ENCODE data around the gene KIDINS220. TPM values are rescaled to one million over a fixed set of nuclear protein-coding genes. Genes with fewer than 3 reads are reported as not detected.

Gene KIDINS220
- total RNA-seq, 1 donor from 2014 or later, result 47.8 TPM

DNA sequence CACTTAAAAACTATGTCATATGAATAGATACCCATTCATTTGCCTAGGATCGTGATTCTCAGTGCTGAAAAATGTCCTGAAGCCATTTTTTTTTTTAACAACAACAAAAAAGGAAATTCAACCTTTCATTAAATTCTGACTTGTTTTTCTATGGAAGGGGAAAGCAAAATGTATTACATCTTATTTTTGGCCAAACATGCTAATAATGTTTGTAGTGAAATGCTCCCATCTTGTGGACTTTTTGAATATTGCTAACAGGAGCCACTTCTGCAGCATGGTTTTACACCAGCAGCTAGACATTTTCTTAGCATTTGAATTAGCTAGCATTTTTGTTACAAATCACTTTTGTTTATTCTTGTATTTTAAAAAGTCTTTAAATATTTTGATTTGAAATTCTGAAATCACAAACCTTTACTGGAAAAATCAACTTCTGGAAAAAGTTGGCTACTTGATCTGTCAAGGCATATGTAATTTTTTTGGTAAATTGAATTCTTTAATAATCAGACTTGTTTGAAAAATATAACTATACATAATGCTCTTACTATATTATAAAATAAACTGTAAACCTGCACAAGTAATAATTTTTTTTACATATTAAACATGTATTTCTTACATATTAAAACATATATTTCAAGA is 75.8 kb downstream of the KIDINS220 start:
- H3K36me3 ChIP-seq (ENCODE audit: insufficient read depth, low read length), result peaks cover 2% of the 10 kb centered on the region
- no peak for TF ChIP-seq EZH2 (IDR thresholded peaks at IDR 0.05; ENCODE audit: insufficient read depth, low read length)
- TF ChIP-seq CTCF (IDR thresholded peaks at IDR 0.05; ENCODE audit: insufficient read depth, low read depth, low read length), result peak; percentile 62
- DNase-seq (ENCODE audit: low read depth), result peak; percentile 12
- H3K27me3 ChIP-seq (ENCODE audit: insufficient read depth, low read length), result no peaks in the 10 kb centered on the region
- no peak overlapping the region for H2AFZ ChIP-seq (ENCODE audit: low read depth, low read length)
- no peak for FAIRE-seq
- H3K9me3 ChIP-seq (ENCODE audit: insufficient read depth, low read depth, low read length), result peaks cover 3% of the 10 kb centered on the region
- no peak overlapping the region for H3K4me2 ChIP-seq (ENCODE audit: low read length)
- H3K9ac ChIP-seq (ENCODE audit: low read length), result no peak overlapping the region
- H3K4me1 ChIP-seq (ENCODE audit: insufficient read depth, low read length), result no peaks in the 10 kb centered on the region
- no peak overlapping the region for H3K4me3 Mint-ChIP-seq (ENCODE audit: unreplicated experiment)
- H3K4me1 Mint-ChIP-seq (ENCODE audit: low read depth, unreplicated experiment), result no peaks in the 10 kb centered on the region
- H3K79me2 ChIP-seq (ENCODE audit: insufficient read depth, low read length), result no peaks in the 10 kb centered on the region
- H3K27ac ChIP-seq (ENCODE audit: low read depth, low read length), result no peak overlapping the region
- H3K4me3 ChIP-seq (ENCODE audit: insufficient read depth, low read depth, low read length), result no peak overlapping the region
- H3K27ac Mint-ChIP-seq (ENCODE audit: unreplicated experiment), result no peak overlapping the region
- peaks cover 17% of the 10 kb centered on the region for H3K36me3 Mint-ChIP-seq (ENCODE audit: low read depth, unreplicated experiment)
- H3K27me3 Mint-ChIP-seq (ENCODE audit: low read depth, unreplicated experiment), result no peaks in the 10 kb centered on the region
- H4K20me1 ChIP-seq (ENCODE audit: insufficient read depth, low read length), result peaks cover 4% of the 10 kb centered on the region
- H3K9me3 Mint-ChIP-seq (ENCODE audit: unreplicated experiment), result peaks cover 9% of the 10 kb centered on the region

- no peak overlapping the region for H3K9ac ChIP-seq (ENCODE audit: low read length)
- TF ChIP-seq EZH2 (IDR thresholded peaks at IDR 0.05; ENCODE audit: insufficient read depth, low read length) (no peak), CTCF (IDR thresholded peaks at IDR 0.05; ENCODE audit: insufficient read depth, low read depth, low read length) (no peak)
- no peak overlapping the region for H3K4me3 ChIP-seq (ENCODE audit: insufficient read depth, low read depth, low read length)
- H3K9me3 ChIP-seq (ENCODE audit: insufficient read depth, low read depth, low read length), result peaks cover 3% of the 10 kb centered on the region
- no peak overlapping the region for H2AFZ ChIP-seq (ENCODE audit: low read depth, low read length)
- Mint-ChIP-seq H3K9me3 (ENCODE audit: unreplicated experiment) (peaks cover 12% of the 10 kb centered on the region), H3K27me3 (ENCODE audit: low read depth, unreplicated experiment) (no peaks in the 10 kb centered on the region), H3K4me1 (ENCODE audit: low read depth, unreplicated experiment) (no peaks in the 10 kb centered on the region), H3K36me3 (ENCODE audit: low read depth, unreplicated experiment) (peaks cover 25% of the 10 kb centered on the region), H3K27ac (ENCODE audit: unreplicated experiment) (no peak overlapping the region), H3K4me3 (ENCODE audit: unreplicated experiment) (no peak overlapping the region)
- H3K4me1 ChIP-seq (ENCODE audit: insufficient read depth, low read length), result no peaks in the 10 kb centered on the region
- no peak overlapping the region for H3K27ac ChIP-seq (ENCODE audit: low read depth, low read length)
- H3K79me2 ChIP-seq (ENCODE audit: insufficient read depth, low read length), result peaks cover 4% of the 10 kb centered on the region
- no peak for FAIRE-seq
- peaks cover 7% of the 10 kb centered on the region for H3K36me3 ChIP-seq (ENCODE audit: insufficient read depth, low read length)
- H4K20me1 ChIP-seq (ENCODE audit: insufficient read depth, low read length), result no peaks in the 10 kb centered on the region
- no peak overlapping the region for H3K4me2 ChIP-seq (ENCODE audit: low read length)
- DNase-seq (ENCODE audit: low read depth), result peak; percentile 25
- H3K27me3 ChIP-seq (ENCODE audit: insufficient read depth, low read length), result no peaks in the 10 kb centered on the region
Observed at GRCh38 chr2:8756716-8757115, 80.7 kb downstream of the KIDINS220 start.

DNA sequence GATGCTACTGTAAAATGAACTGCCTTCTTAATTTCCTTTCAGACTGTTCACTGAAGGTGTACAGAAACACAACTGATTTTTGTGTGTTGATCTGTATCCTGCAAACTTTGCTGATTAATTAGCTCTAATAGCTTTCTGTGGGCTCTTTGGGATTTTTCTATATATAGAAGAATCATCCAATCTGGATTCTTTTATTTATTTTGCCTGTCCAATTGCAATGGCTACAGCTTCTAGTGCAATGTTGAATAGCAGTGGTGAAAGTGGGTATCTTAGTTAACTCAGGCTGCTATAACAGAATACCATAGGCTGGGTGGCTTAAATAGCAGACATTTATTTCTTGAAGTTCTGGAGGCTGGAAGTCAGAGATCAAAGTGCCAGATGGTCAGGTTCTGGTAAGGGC is 81.2 kb downstream of the KIDINS220 start:
- peaks cover 3% of the 10 kb centered on the region for H3K9me3 ChIP-seq (ENCODE audit: insufficient read depth, low read depth, low read length)
- Mint-ChIP-seq H3K4me3 (ENCODE audit: unreplicated experiment) (no peak overlapping the region), H3K27ac (ENCODE audit: unreplicated experiment) (no peak overlapping the region)

More for the DNA sequence above, 81.2 kb downstream of the KIDINS220 start:
- Histone ChIP-seq H3K27ac (ENCODE audit: low read depth, low read length) (no peak overlapping the region), H3K79me2 (ENCODE audit: insufficient read depth, low read length) (peaks cover 4% of the 10 kb centered on the region), H3K4me1 (ENCODE audit: insufficient read depth, low read length) (no peaks in the 10 kb centered on the region), H3K27me3 (ENCODE audit: insufficient read depth, low read length) (no peaks in the 10 kb centered on the region), H3K4me3 (ENCODE audit: insufficient read depth, low read depth, low read length) (no peak overlapping the region), H2AFZ (ENCODE audit: low read depth, low read length) (no peak overlapping the region), H3K4me2 (ENCODE audit: low read length) (no peak overlapping the region), H3K9ac (ENCODE audit: low read length) (no peak overlapping the region), H3K36me3 (ENCODE audit: insufficient read depth, low read length) (peaks cover 7% of the 10 kb centered on the region), H4K20me1 (ENCODE audit: insufficient read depth, low read length) (no peaks in the 10 kb centered on the region)
- Mint-ChIP-seq H3K4me1 (ENCODE audit: low read depth, unreplicated experiment) (no peaks in the 10 kb centered on the region), H3K27me3 (ENCODE audit: low read depth, unreplicated experiment) (no peaks in the 10 kb centered on the region), H3K9me3 (ENCODE audit: unreplicated experiment) (peaks cover 12% of the 10 kb centered on the region), H3K36me3 (ENCODE audit: low read depth, unreplicated experiment) (peaks cover 25% of the 10 kb centered on the region)
- DNase-seq (ENCODE audit: low read depth) (no peak), FAIRE-seq (no peak)
- no peak for TF ChIP-seq EZH2 (IDR thresholded peaks at IDR 0.05; ENCODE audit: insufficient read depth, low read length)
- no peak for TF ChIP-seq CTCF (IDR thresholded peaks at IDR 0.05; ENCODE audit: insufficient read depth, low read depth, low read length)
